LNCAP (cell line): ENCODE measurements around the gene GATA3.

Experiments used
- CTCF ChIP-seq: fragments of 450-650 bp; IDR thresholded peaks from 2 replicates; pipeline ENCODE4 v1.5.1; 2017; ENCODE audit warnings: mild to moderate bottlenecking

GATA3 gene

GRCh38 chr10:8023321-8023720, 31.2 kb upstream of the GATA3 start:
- no peak for TF ChIP-seq CTCF

- TF ChIP-seq CTCF, result no peak
Measured at GRCh38 chr10:8023851-8024250, 30.6 kb upstream of the GATA3 start.

GRCh38 chr10:8026349-8027259, 27.9 kb upstream of the GATA3 start:
- TF ChIP-seq CTCF, result no peak

GRCh38 chr10:8032558-8032957, 21.9 kb upstream of the GATA3 start:
- TF ChIP-seq CTCF, result no peak

GRCh38 chr10:8033812-8034465, 20.5 kb upstream of the GATA3 start:
- TF ChIP-seq CTCF, result no peak

- TF ChIP-seq CTCF, result no peak
Measured at GRCh38 chr10:8034466-8035005, 20.0 kb upstream of the GATA3 start.

GRCh38 chr10:8035006-8035640, 19.4 kb upstream of the GATA3 start:
- TF ChIP-seq CTCF, result no peak
